Sigmoid colon (tissue), 7 donors: ENCODE results near the gene NCOR1. TPM values are rescaled to one million over a fixed set of nuclear protein-coding genes. Genes with fewer than 3 reads are reported as not detected.

Source experiments
- DNase-seq: peaks from one replicate; pipeline ENCODE4 v3.0.0-alpha.2; 2019
- H3K27ac ChIP-seq, 4 donors: fragments of 200-600 bp; sonication (generic); one replicate each; pipeline ENCODE4 v1.5.1; 2016 to 2019; ENCODE audit warnings: mild to moderate bottlenecking in 1 of 4
- H3K27me3 ChIP-seq, 3 donors: fragments of 200-600 bp; sonication (generic); one replicate each; pipeline ENCODE4 v1.5.1; 2019; ENCODE audit warnings: mild to moderate bottlenecking in 1 of 3
- H3K36me3 ChIP-seq, 4 donors: fragments of 200-600 bp; sonication (generic); one replicate each; pipeline ENCODE4 v1.5.1; 2016 to 2019
- H3K4me1 ChIP-seq, 4 donors: fragments of 200-600 bp; sonication (generic); one replicate each; pipeline ENCODE4 v1.5.1; 2017 to 2019
- H3K4me3 ChIP-seq, 4 donors: fragments of 200-600 bp; sonication (generic); one replicate each; pipeline ENCODE4 v1.5.1; 2017 to 2019; ENCODE audit warnings: mild to moderate bottlenecking in 2 of 4, moderate library complexity in 1 of 4
- H3K9me3 ChIP-seq, 4 donors: fragments of 200-600 bp in 3 of 4; sonication (generic) in 3 of 4; one replicate each; pipeline versions ENCODE4 v1.5.1 to v1.6.1; 2013 to 2019
- CTCF ChIP-seq, 4 experiments: fragments of 450-650 bp in 3 of 4; fragments of 200-600 bp in 1 of 4; IDR thresholded peaks; one replicate each; pipeline ENCODE4 v1.5.1; 2016 to 2019; ENCODE audit warnings: antibody characterized with exemption in 4 of 4, mild to moderate bottlenecking in 3 of 4, moderate library complexity in 2 of 4
- EP300 ChIP-seq, 4 donors: sonication (generic); formaldehyde crosslinking; IDR thresholded peaks; one replicate each; pipeline ENCODE4 v1.6.1; 2017; ENCODE audit warnings: antibody characterized with exemption in 4 of 4
- POLR2A ChIP-seq, 2 donors: fragments of 450-650 bp; IDR thresholded peaks; one replicate each; pipeline ENCODE4 v1.6.1; 2016; ENCODE audit warnings: antibody characterized with exemption in 2 of 2, mild to moderate bottlenecking in 2 of 2, moderate library complexity in 2 of 2
- POLR2AphosphoS5 ChIP-seq, 4 donors: sonication (generic); formaldehyde crosslinking; IDR thresholded peaks; one replicate each; pipeline ENCODE4 v1.6.1; 2017; ENCODE audit warnings: antibody characterized with exemption in 4 of 4
- WGBS, 2 donors: extraction: QIAGEN DNeasy Blood & Tissue Kit; methylation state at CpG; one replicate each; pipeline ENCODE4 v1.1.7; 2013; 5-methylcytosine and 5-hydroxymethylcytosine counted together
- intact Hi-C: fragments of 100-400 bp; cut with DNase I; formaldehyde crosslinking; loops from one replicate; pipeline ENCODE4 v1.15.1; 2023
- polyA plus RNA-seq, 3 donors: library from polyadenylated mRNA; stranded (reverse); fragments of 200-250 nt; gene quantifications; one replicate each; pipeline ENCODE4 v1.2.3, GENCODE V29; 2013
- total RNA-seq, 4 donors: library from RNA; depleted of rRNA; stranded (reverse); fragments of >200 nt; gene quantifications; one replicate each; pipeline ENCODE4 v1.1.0, GENCODE V29; 2016
- donor health status: healthy with polysubstance abuse.
- donor health status: Bipolar disorder and iron deficiency.
- donor health status: healthy.

NCOR1 gene
- total and polyA plus RNA-seq, 7 donors, result 25.8 to 160 (median 93.1) TPM

DNA sequence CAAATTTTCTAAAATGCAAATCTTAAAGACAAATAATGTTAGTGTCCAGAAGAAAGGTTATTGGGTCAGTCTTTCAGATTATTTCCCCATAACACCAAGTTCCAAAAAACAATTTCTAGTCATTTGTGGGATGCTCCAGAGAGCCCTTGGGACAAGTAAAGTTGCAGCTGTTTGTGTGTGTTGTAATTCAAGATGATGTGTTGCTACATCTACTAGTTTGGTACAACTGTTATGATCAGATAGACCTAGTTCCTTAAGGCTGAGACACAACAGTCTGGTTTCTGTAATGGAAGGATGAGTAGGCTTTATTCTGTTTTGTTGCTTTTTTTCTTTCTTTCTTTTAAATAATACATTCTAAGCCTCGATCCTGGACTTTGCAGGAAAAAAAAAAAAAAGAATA is 43.6 kb upstream of the NCOR1 start:
- Histone ChIP-seq H3K9me3 (no peaks in the 10 kb centered on the region), H3K27me3 (no peaks in the 10 kb centered on the region), H3K27ac (no peak overlapping the region), H3K4me1 (peaks cover 0 to 20% (median 18%) of the 10 kb centered on the region in 4 donors), H3K4me3 (no peak overlapping the region), H3K36me3 (no peaks in the 10 kb centered on the region)
- WGBS, 2 donors, result 75 to 89% methylated on average over 1 of the region's 1 CpG
- no peak for DNase-seq
- TF ChIP-seq POLR2AphosphoS5 (IDR thresholded peaks at IDR 0.05) (peak in 2 of 4 donors; percentile 11 to 29), EP300 (IDR thresholded peaks at IDR 0.05) (no peak), POLR2A (IDR thresholded peaks at IDR 0.05) (no peak)
- intact Hi-C loops, result no loop called here

GRCh38 chr17:16255481-16255921 is 40.2 kb upstream of the NCOR1 start:
- H3K36me3 ChIP-seq, result no peaks in the 10 kb centered on the region
- TF ChIP-seq POLR2AphosphoS5 (IDR thresholded peaks at IDR 0.05) (no peak), CTCF (IDR thresholded peaks at IDR 0.05) (no peak), EP300 (IDR thresholded peaks at IDR 0.05) (no peak), POLR2A (IDR thresholded peaks at IDR 0.05) (no peak)
- intact Hi-C loops, result no loop called here
- H3K27ac ChIP-seq, result peak overlapping the region; percentile 57 to 72 (median 64)
- no peaks in the 10 kb centered on the region for H3K9me3 ChIP-seq
- H3K4me1 ChIP-seq, result peaks cover 0 to 20% (median 18%) of the 10 kb centered on the region in 4 donors
- no peaks in the 10 kb centered on the region for H3K27me3 ChIP-seq
- peak; percentile 74 for DNase-seq
- H3K4me3 ChIP-seq, result peak overlapping the region in 2 of 4 donors; percentile 11 to 22
- WGBS, 2 donors, result 10 to 57% methylated on average over 4 of the region's 4 CpGs

- TF ChIP-seq CTCF (IDR thresholded peaks at IDR 0.05) (no peak), EP300 (IDR thresholded peaks at IDR 0.05) (no peak), POLR2A (IDR thresholded peaks at IDR 0.05) (no peak), POLR2AphosphoS5 (IDR thresholded peaks at IDR 0.05) (no peak)
- peak overlapping the region in 2 of 4 donors; percentile 11 to 22 for H3K4me3 ChIP-seq
- H3K27ac ChIP-seq, result peak overlapping the region; percentile 57 to 72 (median 64)
- H3K9me3 ChIP-seq, result no peaks in the 10 kb centered on the region
- peaks cover 0 to 20% (median 18%) of the 10 kb centered on the region in 4 donors for H3K4me1 ChIP-seq
- intact Hi-C loops, result no loop called here
- 16 to 65% methylated on average over 9 of the region's 9 CpGs for WGBS, 2 donors
- H3K27me3 ChIP-seq, result no peaks in the 10 kb centered on the region
- H3K36me3 ChIP-seq, result no peaks in the 10 kb centered on the region
- DNase-seq, result no peak
Measured at GRCh38 chr17:16254773-16255400, 39.6 kb upstream of the NCOR1 start.

DNA sequence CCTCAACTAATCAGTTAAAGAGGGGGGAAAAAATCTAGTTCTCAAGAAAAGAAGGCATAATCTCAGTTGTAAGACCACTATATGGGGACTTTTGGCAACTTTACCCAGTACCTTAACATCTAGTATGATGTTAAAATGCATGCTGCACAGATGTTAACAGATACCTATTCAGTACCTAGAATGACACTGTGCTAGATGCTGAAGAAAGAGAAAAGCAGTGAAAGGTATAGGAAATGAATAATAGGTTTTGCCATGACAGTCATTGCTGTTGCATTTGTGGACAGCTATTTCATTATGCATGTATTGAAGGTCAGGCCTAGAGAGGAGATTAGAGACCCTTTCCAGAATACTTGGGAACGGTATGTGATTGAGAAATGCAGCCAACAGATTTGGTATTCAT is 36.2 kb upstream of the NCOR1 start:
- no peak overlapping the region for H3K4me3 ChIP-seq
- H3K36me3 ChIP-seq, result no peaks in the 10 kb centered on the region
- no peak for TF ChIP-seq EP300 (IDR thresholded peaks at IDR 0.05)
- TF ChIP-seq POLR2A (IDR thresholded peaks at IDR 0.05), result no peak
- TF ChIP-seq POLR2AphosphoS5 (IDR thresholded peaks at IDR 0.05), result no peak
- no peak for TF ChIP-seq CTCF (IDR thresholded peaks at IDR 0.05)
- no peak for DNase-seq
- no peak overlapping the region for H3K27ac ChIP-seq
- no peaks in the 10 kb centered on the region for H3K27me3 ChIP-seq
- intact Hi-C loops, result no loop called here
- 96% methylated on average over 1 of the region's 1 CpG for WGBS, 2 donors
- H3K4me1 ChIP-seq, result peaks cover 0 to 23% (median 17%) of the 10 kb centered on the region in 4 donors
- no peaks in the 10 kb centered on the region for H3K9me3 ChIP-seq

GRCh38 chr17:16251043-16251442 is 35.7 kb upstream of the NCOR1 start:
- WGBS, 2 donors, result 91 to 95% methylated on average over 6 of the region's 6 CpGs

More at GRCh38 chr17:16251043-16251442, 35.7 kb upstream of the NCOR1 start:
- Histone ChIP-seq H3K9me3 (no peaks in the 10 kb centered on the region), H3K4me1 (peaks cover 0 to 19% (median 12%) of the 10 kb centered on the region in 4 donors), H3K4me3 (no peak overlapping the region), H3K27ac (no peak overlapping the region), H3K27me3 (no peaks in the 10 kb centered on the region), H3K36me3 (no peaks in the 10 kb centered on the region)
- DNase-seq, result no peak
- intact Hi-C loops, result no loop called here
- TF ChIP-seq CTCF (IDR thresholded peaks at IDR 0.05) (no peak), POLR2A (IDR thresholded peaks at IDR 0.05) (no peak), EP300 (IDR thresholded peaks at IDR 0.05) (no peak), POLR2AphosphoS5 (IDR thresholded peaks at IDR 0.05) (no peak)
